ENCODE data around the gene SMPD3.

Gene SMPD3

DNA sequence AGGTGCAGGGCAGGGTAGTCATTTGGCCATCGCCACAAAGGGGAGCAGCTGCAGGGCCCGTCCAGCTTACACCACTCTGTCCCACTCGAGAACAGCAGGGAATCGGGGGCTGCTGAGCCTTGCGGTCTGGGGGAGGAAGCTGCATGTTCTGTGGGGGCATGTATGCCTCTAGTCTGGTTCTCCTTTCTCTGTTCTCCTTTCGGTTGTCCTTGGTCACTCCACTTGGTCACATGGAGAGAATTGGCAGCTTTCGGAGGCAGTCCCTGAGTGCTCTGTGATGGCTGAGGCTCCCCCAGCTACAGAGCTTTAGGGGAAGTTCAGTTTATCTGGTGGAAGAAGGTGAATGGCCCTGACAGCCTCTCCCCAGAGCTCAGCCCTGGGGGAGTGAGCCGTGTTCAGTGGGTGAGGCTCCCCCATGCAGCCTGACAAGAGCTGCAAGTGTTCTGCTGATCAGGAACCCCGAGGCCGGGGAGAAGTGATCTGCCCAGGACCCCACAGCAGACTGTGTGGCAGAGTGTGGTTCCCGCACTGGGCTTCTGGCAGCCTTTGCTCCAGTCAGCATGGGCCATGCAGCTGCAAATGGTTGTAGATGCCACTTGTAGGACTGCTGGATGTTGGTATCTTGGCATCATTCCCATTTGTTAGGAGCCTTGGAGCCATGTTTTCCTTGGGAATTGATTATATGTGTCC, 22.3 kb upstream of the SMPD3 start:
- DNase-seq, result no peak

DNA sequence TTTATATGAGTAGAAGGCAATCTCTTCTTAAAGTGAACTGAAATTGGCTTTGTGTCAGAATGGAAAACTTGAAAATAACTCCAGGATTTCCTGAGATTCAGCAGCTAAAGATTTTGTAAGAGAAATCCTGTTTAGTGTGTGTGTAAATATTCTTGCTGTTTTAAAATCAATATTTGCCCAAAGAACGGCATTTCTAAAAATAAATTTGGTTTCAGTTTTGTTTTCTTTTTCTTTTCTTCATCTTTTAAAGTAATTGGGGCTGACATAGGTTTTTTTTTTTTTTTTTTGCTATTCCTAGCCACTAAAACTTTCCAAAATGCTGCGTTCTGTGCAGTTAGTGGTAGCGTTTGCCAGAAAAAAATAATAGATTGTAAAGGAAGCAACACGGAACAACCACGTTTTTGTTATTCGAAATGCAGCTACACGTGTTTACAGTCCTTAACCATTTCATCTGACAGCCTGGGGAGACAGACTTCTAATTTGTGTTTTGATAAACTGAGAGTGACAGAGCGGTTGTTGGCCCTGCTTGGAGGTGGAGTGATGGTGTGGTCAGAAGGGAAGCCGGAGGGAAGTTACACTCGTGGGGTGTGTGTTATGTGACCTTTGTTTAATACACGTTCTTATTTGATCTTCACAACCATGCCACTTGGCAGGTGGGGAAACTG, 21.6 kb upstream of the SMPD3 start:
- DNase-seq, result no peak

DNA sequence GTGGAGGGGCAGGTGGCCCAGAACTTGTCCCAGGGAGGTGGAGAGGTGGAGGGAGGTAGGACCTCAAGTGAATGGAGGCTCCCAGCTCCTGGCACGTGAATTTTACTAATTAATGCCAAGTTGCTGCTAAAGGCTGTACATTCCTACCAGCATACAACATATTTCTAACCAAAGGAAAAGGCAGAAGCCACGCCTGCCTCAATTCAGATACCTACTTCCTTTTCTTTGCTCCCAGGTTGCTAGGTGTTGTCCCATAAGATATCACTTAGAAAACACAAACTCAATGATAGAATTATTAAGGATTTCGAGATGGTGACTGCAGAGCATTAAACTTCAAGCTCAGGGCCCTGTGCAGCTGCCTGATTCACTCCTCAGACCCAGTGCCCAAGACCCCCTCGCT, 20.5 kb upstream of the SMPD3 start:
- no peak for DNase-seq

DNA sequence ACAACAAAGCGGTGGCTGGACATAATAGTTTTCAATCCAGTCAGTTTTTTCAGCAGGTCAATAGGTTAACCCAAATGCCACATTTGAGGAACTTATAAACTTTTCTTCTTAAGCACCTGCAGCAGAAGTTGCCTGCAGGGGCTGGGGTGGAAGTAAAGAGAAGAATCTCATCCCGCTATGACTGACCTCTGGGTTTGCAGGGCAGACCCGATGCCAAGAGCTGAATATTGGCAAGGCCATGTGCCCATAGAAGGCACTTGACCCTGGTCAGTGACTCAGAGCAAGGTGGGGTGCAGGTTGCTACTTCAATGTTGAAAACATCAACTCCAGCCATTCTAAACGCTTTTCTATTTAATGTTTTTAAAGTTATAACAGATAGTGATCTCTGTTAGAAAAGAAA, 17.9 kb upstream of the SMPD3 start:
- DNase-seq, result no peak

DNA sequence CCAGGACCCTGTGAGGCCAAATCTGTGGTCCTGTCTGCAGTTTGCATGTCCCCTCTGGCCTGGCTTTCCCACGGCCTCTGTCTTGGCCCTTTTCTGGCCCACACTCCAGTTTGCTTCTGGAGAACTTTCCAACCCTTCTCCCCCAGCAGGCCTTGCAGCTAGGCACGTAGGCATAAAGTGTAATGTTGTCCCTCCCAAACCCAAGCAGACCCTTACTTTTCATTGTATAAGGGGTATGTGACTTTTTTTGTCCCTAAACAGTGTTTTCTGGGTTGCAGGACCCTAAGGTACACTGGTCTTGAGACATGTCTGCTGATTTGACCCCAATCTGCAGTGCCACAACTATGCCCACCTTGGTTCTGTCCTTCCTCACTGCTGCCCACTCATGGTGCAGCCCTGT, 15.6 kb upstream of the SMPD3 start:
- DNase-seq, result no peak

DNA sequence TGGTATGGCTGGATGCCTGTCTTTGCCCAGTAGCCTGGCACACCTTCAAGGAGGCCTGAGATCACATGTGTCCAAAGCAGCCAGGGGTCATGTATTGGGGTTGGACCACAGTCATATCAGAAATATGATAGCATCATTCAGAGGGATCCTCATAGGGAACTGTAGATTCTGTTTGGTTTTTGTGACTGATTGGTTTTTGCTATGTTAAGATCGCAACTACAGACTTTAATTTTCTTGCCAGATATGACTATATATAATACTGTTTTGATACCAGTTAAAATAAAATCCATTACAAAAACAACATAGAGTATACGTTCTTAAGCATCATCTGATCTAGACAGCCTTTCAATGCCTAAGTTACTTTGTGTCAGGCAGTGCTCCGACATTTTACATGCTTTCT, 11.8 kb upstream of the SMPD3 start:
- no peak for DNase-seq

DNA sequence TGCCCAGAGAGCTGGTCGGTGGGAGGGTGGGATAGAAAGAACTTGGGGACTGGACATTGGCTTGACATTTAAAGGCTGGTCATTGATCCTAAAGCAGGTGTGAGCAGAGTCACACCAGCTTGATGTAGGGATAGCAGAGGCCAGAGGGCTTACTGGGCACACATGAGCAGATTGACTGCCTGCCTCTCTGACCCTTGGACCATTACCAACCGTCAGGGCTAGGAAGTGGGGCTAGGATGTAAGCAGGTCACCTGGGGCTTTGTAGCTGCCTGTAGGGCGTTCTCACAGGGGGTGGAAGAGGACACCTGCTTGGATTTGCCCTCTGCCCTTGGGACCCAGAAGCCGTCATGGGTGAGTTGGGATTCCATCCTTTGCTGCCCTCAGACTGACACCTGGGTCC, 11.1 kb upstream of the SMPD3 start:
- no peak for DNase-seq

DNA sequence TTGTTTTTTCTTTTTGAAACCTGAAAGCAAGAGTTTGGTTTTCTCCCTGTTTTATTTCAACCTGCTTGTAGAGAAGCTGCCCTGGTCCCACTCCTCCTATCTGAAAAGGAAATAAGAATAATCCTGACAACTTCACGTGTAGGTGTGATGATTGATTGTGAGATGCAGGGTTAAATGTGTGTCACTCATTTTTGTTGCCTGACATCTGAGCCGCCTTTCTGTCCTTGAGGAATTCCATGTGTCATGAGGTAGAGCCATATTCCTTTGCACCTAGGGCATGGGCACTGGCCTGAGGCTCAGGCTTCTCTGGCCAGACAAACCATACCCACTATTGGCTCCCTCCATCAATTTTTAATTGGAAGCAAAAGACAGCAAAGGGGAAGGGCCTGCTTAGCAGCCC, 10.2 kb upstream of the SMPD3 start:
- DNase-seq, result no peak

DNA sequence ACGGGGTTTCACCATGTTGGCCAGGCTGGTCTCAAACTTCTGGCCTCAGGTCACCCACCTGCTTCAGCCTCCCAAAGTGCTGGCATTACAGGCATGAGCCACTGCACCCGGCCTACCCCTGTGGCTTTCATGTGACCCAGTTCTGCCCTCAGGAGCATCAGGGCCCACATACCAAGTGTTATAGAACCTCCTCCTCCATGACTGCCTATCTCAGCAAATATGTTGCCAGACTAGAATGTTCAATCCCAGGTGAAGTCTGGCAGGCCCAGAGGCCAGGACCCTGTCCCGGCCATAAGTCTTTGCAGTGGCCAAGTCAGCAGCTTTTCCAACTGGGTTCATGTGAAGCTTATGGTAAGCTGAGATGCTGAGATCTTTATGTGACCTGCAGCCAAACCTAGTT, 9.8 kb upstream of the SMPD3 start:
- no peak for DNase-seq

DNA sequence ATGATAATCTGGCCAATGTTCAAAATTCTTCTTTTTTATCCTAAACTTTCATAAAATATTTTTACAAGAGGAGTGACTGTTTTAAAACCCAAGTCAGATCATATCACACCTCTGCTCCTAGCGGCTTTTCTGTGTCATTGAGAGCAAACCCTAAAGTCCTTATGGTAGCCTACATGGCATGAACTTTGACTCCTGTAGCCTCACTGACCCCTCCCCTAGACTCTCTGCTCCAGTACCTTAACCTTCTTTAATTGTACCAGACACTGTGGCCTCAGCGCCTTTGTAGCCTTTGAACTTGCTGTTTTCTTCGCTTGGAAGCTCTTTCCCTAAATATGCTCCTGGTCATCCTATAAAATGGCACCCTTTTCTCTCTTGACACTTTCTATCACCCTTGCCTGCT, 7.3 kb upstream of the SMPD3 start:
- no peak for DNase-seq

DNA sequence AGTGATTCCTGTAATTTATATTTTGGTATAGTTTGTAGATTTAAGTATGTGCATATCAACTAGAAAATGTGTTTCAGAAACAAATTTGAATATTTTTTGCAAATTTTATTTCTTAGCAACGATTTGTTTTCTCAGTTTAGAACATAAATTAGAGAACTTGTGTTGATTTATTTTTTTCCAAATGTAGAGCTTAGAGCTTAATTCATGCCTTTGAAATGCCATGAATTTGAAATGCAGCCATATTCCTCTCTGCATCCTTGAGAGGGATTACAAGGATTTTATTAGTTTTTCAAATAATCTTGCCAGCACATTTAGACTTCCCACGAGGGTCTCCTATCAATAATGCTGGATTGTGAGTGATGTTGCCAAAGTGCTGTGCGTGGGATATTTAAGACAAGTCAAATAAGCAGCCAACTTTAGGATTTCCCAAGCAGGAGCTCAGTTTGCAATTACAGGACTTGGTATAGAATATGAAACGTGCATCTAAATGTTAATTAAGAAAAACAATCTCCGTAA, 6.7 kb upstream of the SMPD3 start:
- no peak for DNase-seq

DNA sequence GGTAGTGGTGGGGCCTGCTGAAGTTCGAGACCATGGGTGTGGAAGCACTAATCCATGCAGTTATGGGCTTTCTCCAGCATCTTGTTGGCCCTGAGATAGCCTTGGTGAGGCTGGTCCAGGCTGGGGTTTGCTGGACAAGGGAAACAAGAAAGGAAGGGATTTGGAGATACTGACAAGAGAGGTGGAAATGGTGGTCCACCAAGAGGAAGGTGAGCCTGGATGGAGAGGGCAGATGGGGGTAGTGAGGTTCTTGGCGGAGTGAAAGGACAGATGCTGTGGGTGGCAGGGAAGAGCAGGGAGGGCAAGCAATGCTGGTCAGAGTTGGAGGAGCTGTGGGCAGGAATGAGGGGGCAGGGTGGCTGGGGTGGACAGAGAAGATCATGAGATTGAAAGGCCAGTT, 5.5 kb upstream of the SMPD3 start:
- no peak for DNase-seq

DNA sequence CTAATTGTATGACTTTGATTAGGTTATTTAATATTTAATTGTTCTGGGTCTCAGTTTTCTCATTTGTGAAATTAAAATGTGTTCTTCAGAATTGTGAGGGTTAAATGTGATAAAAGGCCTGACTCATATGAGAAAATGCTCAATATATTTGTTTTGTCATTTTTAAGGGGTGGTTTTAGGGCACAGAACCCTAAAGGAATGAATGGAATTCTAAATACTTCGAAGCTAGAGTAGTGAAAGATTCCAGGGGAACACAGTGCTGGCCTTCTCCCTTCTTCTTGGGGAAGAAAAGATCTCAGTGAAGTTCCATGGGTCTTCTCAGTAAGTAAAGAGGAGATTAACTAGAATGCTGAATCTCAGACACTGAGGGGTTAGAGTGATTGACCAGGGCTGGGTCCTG, 3.9 kb upstream of the SMPD3 start:
- DNase-seq, result no peak

DNA sequence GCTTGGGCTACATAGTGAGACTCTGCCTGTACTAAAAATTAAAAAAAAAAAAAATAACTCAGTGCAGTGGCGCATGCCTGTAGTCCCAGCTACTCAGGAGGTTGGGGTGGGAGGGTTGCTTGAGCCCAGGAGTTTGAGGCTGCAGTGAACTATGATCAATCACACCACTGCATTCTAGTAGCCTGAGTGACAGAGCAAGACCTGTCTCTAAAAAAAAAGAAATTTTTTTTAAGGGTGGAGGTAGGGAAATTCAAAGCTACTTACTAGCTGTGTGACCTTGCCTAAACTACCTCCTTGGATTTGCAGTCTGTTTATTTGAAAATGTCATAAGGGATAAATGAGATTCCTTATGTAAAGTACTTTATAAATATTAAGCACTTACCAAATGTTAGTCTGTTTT, 3.4 kb upstream of the SMPD3 start:
- DNase-seq, result no peak

DNA sequence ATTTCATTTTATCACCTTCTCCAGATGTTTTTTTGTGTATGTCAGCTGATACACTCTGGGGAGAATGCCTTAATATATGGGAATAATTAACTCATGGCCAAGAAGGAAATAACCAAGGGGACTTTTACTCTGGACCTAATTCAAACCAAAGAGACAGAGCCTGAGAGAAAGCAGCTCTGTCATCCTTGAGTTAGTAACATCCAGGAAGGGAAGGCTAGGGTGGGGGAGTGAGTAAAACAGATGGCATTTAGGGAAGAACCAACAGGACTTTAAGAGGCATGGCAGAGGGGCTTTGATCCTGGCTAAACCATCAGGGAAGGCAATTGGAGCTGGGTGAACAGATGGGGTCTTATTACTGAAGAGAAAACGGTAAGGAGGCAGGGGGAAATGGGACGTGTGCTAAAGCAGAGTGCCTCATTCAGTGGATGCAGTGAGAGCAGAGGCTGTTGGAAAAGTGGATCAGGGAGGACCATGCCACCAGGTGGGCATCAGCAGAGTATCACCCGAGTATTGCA, 2.5 kb upstream of the SMPD3 start:
- DNase-seq, result no peak

DNA sequence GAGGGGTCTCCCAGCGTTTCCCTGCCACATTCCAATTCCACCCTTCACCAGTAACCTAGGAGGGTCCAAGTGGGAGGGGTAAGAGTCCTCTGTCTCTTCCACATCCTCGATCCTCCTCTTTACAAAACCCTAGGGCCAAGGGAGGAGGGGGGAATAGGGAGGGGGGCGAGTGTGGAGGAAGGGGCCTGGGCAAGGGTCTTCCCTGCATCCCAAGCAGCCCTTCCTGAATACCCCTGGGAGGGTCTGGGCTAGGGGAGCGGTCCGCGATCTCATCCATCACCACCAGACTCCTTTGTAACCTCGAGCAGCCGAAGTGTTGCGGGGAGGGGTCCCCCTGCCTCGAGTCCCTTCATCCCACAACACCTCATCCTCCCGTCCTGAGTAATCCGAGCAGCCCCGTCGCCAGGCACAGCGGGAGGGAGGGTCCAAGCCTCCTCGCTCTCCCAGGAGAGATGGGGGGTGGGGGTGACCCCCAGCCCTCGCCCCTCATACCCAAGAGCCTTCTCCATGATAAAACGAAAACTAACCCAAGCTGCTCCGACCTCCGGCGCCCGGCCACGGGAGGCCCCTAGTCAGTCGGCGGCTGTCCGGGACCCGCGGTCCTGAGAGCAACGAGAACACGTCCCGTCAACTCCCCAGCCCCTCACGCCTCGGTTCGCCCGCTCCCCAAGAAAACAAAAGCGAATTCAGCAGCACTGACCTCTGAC, 502 bp downstream of the SMPD3 start:
- DNase-seq, result no peak

DNA sequence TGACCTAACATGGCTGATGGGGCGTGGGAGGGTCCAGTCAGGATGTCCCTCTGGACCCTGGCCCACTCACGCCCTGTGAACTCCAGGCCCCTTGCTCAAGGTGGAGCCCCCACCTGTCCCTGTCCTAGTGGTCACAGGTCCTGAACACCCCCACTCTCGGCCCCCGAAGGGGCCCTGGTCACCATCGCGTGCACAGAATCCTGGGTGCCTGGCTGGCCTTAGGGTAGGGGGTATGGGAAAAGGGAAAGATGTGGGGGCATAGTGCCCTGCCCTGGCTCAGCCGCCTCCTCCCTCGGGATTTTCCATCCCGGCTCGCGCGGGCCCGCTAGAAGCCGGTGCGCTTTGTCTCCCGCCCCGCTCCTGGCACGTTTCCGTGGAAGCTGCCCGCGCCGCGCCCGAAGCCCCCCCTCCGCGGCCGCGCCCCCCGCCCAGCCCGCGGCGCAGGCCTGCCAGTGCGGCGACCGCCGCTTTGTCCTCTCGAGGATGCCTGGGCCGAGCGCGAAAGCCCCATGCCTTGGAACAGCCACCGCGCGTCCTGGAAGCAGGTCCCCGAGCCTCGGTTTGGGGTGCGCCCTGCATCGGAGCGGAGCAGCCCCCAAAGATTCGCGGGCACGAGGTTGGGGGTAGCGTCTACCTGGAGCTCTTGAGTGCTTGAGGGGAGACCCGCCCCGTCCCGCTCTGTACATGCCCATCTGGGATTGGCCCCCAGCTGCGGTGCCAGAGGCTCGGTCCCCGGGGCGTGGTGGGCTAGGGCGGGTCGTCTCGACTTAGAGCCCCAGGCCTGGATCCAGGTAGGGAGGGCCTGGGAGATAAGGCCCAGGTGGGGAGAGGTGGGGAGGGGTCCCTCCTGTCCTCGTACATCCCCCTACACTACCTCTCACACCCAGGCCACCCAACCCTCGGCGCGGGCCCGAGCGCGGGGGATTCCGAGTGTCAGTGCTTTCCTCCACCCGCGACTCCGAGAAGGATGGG, 1.3 kb downstream of the SMPD3 start:
- no peak for DNase-seq

DNA sequence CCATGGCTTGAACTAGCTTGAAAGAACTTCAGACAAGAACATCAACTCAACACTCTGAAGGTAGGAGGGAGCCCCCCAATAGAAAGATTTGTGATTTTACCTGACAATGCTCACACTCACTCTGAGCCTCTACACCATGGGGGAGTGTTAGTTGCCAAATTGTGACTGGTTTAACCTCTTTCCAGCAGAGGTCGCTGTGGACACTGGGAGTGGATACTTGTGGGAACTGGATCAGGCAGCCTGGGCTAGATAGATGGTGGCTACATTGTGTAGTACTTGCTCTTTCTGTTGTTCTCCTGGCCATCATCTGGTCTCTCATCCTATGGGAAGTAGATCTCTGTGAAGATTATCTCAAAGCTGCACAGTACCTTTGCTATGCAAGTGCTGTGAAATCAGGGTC, 2.9 kb downstream of the SMPD3 start:
- DNase-seq, result peak; percentile 50 to 54

DNA sequence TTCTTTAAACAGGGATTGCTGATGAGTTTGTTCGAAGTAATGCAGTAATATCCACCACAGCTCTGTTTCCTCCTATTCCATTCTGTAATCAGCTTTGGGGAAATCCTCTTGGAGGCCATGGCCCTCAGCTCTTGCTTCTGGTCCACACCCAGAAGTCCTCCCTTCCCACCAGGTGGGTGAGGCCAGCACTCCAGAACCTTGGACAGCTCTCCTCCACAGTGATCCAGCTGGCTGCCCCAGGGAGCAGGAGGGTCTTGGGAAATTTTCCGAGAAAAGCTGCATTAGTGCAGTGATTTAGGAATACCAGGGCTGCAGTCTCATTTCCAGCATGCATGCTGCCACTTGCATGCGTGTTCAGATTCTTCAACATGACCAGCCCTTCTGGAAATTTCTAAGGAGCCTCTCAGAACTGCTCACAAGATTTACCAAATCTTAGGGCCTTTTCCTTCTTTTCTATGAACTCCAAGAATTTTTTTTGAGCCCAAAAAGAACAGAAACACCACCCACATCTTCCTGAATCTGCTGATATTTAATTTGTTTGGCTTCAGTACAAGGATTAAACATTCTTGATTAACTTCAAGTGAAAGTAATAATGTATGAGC, 4.2 kb downstream of the SMPD3 start:
- no peak for DNase-seq

DNA sequence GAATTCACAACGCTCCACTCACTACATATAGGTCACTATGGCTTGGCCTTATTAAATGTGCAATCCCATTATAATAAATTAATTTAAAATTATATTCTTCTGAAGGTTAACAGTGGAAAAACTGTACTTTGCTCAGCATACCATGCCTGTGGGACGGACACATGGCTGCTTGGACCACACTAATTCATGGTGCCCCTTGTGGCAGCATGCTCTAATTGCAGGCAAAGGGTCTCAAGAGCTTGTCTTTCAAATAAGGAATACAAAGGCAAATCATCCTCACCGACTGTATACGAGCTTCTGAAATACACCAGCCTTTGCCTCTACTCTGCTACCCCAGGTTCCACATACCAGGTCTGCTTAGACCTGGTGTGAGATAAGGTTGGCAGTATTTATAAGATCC, 11.7 kb downstream of the SMPD3 start:
- DNase-seq, result no peak

DNA sequence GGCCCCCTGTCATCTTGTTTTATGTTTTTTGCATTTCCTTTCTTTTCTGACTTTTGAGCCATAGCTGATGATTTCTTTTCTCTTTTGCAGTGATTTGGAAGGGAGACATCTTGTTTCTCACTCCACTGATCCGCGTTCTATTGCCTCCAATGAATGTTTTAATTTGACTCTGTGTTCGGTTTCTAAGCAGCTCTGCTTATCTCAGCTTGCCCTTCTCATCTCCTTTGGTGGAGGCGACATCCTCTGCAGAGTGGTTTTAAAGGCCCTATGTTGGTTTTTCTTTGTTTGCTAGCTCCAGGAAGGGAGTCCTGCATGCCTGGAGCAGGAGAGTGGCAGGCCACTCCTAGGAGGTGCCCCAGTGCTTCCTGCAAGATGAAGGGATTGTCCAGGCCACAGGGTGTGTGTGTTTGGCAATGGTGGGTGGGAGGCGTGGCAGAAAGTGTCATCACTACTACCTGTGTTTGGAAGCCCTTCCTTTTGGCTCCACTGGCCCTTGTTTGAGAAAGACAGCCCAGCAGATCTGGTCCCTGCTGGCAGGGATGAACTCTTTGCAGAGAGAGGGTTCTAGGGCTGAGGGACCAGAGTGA, 13.6 kb downstream of the SMPD3 start:
- no peak for DNase-seq

DNA sequence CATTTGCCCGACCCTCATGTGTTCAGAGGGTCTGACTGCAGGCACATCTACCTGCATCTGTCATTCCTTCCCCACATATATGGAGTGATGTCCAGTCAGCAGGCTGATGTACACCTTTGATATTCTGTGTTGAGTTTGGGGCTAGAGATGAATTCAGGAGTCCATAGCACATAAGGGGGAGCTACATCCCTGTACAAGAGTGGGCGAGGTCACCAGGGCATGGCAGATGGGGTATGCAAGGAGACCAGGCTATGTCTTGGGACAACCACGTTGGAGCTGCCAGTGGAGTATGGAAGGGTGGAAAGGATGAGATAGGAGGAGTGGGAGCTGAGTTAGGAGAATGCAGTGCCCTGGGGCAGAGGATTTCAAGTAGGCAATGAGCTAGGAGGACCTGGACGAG, 15.0 kb downstream of the SMPD3 start:
- DNase-seq, result no peak
